HepG2 (cell line): ENCODE measurements around the gene ZFHX3. TPM values are rescaled to one million over a fixed set of nuclear protein-coding genes. Genes with fewer than 3 reads are reported as not detected.

Experiments used
- ATAC-seq: fragments of 200-7000 bp; cut with Tn5 transposase; 3 replicates; pipeline ENCODE4 v1.9.1; 2020; ENCODE audit warnings: mild to moderate bottlenecking, moderate library complexity
- BruUV-seq: library from RNA; stranded (reverse); fragments of 400-500 nt; replicated peaks from 2 replicates; lab custom pipeline; 2021; lab: Mats Ljungman, UMichigan
- CTCF ChIA-PET: fragments of 300-600 bp; formaldehyde crosslinking; extraction: SDS; loops from one replicate; lab custom pipeline; 2021; ENCODE audit warnings: low total read pairs, inconsistent platforms, low intra/inter-chr PET ratio; lab: Yijun Ruan, JAX
- POLR2A ChIA-PET: fragments of 350-600 bp; sonication (Branson Sonifier 250); formaldehyde crosslinking; loops from one replicate; lab custom pipeline; 2020; ENCODE audit warnings: antibody characterized with exemption, inconsistent platforms; lab: Yijun Ruan, JAX
- DNase-seq: peaks from one replicate; pipeline ENCODE4 v3.0.0-alpha.2; 2015; ENCODE audit warnings: low spot score
- FAIRE-seq: peaks from 3 replicates; lab custom pipeline; 2011; peaks lifted over from hg19 to GRCh38; lab: Jason Lieb, UNC
- H2AFZ ChIP-seq: one replicate; pipeline ENCODE4 v1.6.1; 2011; ENCODE audit warnings: low read length, inconsistent platforms
- H3K27ac ChIP-seq: fragments of 300-600 bp; 3 replicates; pipeline ENCODE4 v1.8.0; 2011; ENCODE audit warnings: mixed run types, mild to moderate bottlenecking, mixed read lengths, low read length, inconsistent platforms; ENCODE audit not compliant: insufficient read depth; ENCODE audit errors: extremely low read length
- H3K27me3 ChIP-seq, 2 experiments: fragments of 200-600 bp in 1 of 2; 2 replicates in 1 of 2; 3 replicates in 1 of 2; pipeline versions ENCODE4 v1.6.0 to v1.8.0; 2011; ENCODE audit warnings: low read length in 2 of 2, mild to moderate bottlenecking in 2 of 2, moderate library complexity in 2 of 2, inconsistent platforms in 1 of 2; ENCODE audit not compliant: insufficient read depth in 2 of 2, control insufficient read depth in 1 of 2
- H3K36me3 ChIP-seq, 2 experiments: fragments of 200-600 bp in 1 of 2; replicated peaks in 1 of 2; 2 replicates in 1 of 2; 3 replicates in 1 of 2; pipeline versions ENCODE4 v1.5.1 to v1.8.0; 2011; ENCODE audit warnings: low read length in 2 of 2, inconsistent platforms in 1 of 2; ENCODE audit not compliant: insufficient read depth in 2 of 2, control insufficient read depth in 1 of 2
- H3K4me1 ChIP-seq: 2 replicates; pipeline ENCODE4 v1.5.1; 2012; ENCODE audit warnings: low read length, inconsistent platforms; ENCODE audit not compliant: insufficient read depth
- H3K4me2 ChIP-seq: 2 replicates; pipeline ENCODE4 v1.6.0; 2011; ENCODE audit warnings: low read depth, low read length, inconsistent platforms
- H3K4me3 ChIP-seq, 3 experiments: fragments of 200-600 bp in 1 of 3; sonication (generic), shearing (Covaris generic) in 1 of 3; replicated peaks in 1 of 3; 2 replicates each; pipeline ENCODE4 v1.5.1; 2011 to 2016; ENCODE audit warnings: low read length in 3 of 3, inconsistent platforms in 2 of 3, low read depth in 2 of 3, mild to moderate bottlenecking in 2 of 3, control low read depth in 1 of 3, mixed read lengths in 1 of 3; ENCODE audit not compliant: insufficient read depth in 1 of 3
- H3K79me2 ChIP-seq: one replicate; pipeline ENCODE4 v1.6.1; 2011; ENCODE audit warnings: low read length, inconsistent platforms; ENCODE audit not compliant: insufficient read depth
- H3K9ac ChIP-seq: 2 replicates; pipeline ENCODE4 v1.6.0; 2011; ENCODE audit warnings: mild to moderate bottlenecking, low read depth, low read length, inconsistent platforms; ENCODE audit not compliant: insufficient read depth
- H3K9me3 ChIP-seq: 2 replicates; pipeline ENCODE4 v1.5.1; 2012; ENCODE audit warnings: mild to moderate bottlenecking, low read length
- H4K20me1 ChIP-seq: 2 replicates; pipeline ENCODE4 v1.6.0; 2011; ENCODE audit warnings: inconsistent platforms, mild to moderate bottlenecking, low read length, moderate library complexity; ENCODE audit not compliant: insufficient read depth
- FOXM1 ChIP-seq: sonication (generic); formaldehyde crosslinking; IDR thresholded peaks from 2 replicates; pipeline ENCODE4 v1.5.0; 2020; ENCODE audit warnings: missing genetic modification reagents
- PCBP1 ChIP-seq: fragments of 200-400 bp; formaldehyde crosslinking; IDR thresholded peaks from 2 replicates; pipeline ENCODE4 v1.6.1; 2017; ENCODE audit warnings: mild to moderate bottlenecking, low read depth, low read length, borderline replicate concordance
- PTBP1 ChIP-seq: fragments of 200-400 bp; formaldehyde crosslinking; IDR thresholded peaks from 2 replicates; pipeline ENCODE4 v1.6.1; 2018; ENCODE audit warnings: low read length, low read depth; ENCODE audit not compliant: poor library complexity, severe bottlenecking
- TAF15 ChIP-seq: fragments of 200-400 bp; formaldehyde crosslinking; IDR thresholded peaks from one replicate; pipeline ENCODE4 v1.6.1; 2018; ENCODE audit warnings: mild to moderate bottlenecking, low read depth, low read length; ENCODE audit not compliant: poor library complexity, severe bottlenecking
- ZNF235 ChIP-seq: sonication (generic); formaldehyde crosslinking; IDR thresholded peaks from 2 replicates; pipeline ENCODE4 v1.8.1; 2023; ENCODE audit warnings: mild to moderate bottlenecking, missing genetic modification reagents, borderline replicate concordance
- ZNF512 ChIP-seq: sonication (generic); formaldehyde crosslinking; IDR thresholded peaks from 2 replicates; pipeline ENCODE4 v1.4.0; 2020; ENCODE audit warnings: mild to moderate bottlenecking, missing genetic modification reagents
- WGBS: methylation state at CpG from one replicate; pipeline ENCODE4 v1.1.6; 2017; ENCODE audit warnings: low lambda C conversion rate; 5-methylcytosine and 5-hydroxymethylcytosine counted together
- in situ Hi-C: cut with HindIII; loops from 2 replicates; pipeline ENCODE4 v1.10.0; 2017; ENCODE audit warnings: low pct_unique_long_range_greater_than_20kb; ENCODE audit not compliant: extremely low pct_ligation_motif_present
- intact Hi-C: fragments of 100-400 bp; cut with micrococcal nuclease; formaldehyde crosslinking; loops from one replicate; pipeline ENCODE4 v1.10.0; 2022; ENCODE audit not compliant: unreplicated experiment
- polyA plus RNA-seq, 8 experiments: library from polyadenylated mRNA; depleted of rRNA in 3 of 8; stranded (reverse) in 7 of 8; unstranded in 1 of 8; fragments of >200 nt; fragmentation: Illumina TruSeq in 4 of 8; extraction: Trizol in 4 of 8; gene quantifications; 2 replicates each; pipeline versions ENCODE4 v1.2.1 to v1.2.3, GENCODE V29; 2011 to 2016; ENCODE audit warnings: low read depth in 4 of 8, missing spikeins in 1 of 8, mixed read lengths in 1 of 8; ENCODE audit not compliant: insufficient read depth in 1 of 8
- total RNA-seq, 5 experiments: library from RNA; depleted of rRNA; stranded (reverse); fragments of >200 nt; fragmentation: Illumina TruSeq; extraction: Trizol; gene quantifications; 2 replicates each; pipeline ENCODE4 v1.2.3, GENCODE V29; 2016; ENCODE audit warnings: low read depth in 1 of 5

Gene ZFHX3
- total and polyA plus RNA-seq, 2 of the 13 experiments (the other 11 are each of a cell fraction or from before 2014, with no cell fraction given) = 5.0 to 6.0 TPM

- DNase-seq = no peak
- FAIRE-seq = peak; percentile 43
- no peaks in the 10 kb centered on the region for H3K27me3 ChIP-seq
- CTCF ChIA-PET = no interaction called here
- no peak overlapping the region for H3K9ac ChIP-seq
- H2AFZ ChIP-seq = no peak overlapping the region
- no peak for ATAC-seq
- no peaks in the 10 kb centered on the region for H3K9me3 ChIP-seq
- no peak overlapping the region for H3K27ac ChIP-seq
- peaks cover 1 to 13% of the 10 kb centered on the region in 2 experiments; a peak in 3 of 5 replicates for H3K36me3 ChIP-seq
- in situ Hi-C loops = no loop called here
- H3K79me2 ChIP-seq = peaks cover 56% of the 10 kb centered on the region
- no peak overlapping the region for H3K4me3 ChIP-seq
- intact Hi-C loops = loop anchor here (1.0 kb wide), 1 partner anchor 29 kb away; no protein-coding TSS in a partner anchor
- no peak for TF ChIP-seq FOXM1 (CRISPR knock-in tag)
- no peak for TF ChIP-seq ZNF235 (CRISPR knock-in tag)
- no peak for TF ChIP-seq TAF15
- no peak for TF ChIP-seq PCBP1
- TF ChIP-seq PTBP1 = no peak
- TF ChIP-seq ZNF512 (CRISPR knock-in tag) = no peak
- POLR2A ChIA-PET = interaction anchor here (1.2 kb wide), 1 partner anchor 10 kb away, joined by 3 read pairs; no protein-coding TSS in a partner anchor
- peaks cover 44% of the 10 kb centered on the region for H3K4me1 ChIP-seq
- H4K20me1 ChIP-seq = peaks cover 22% of the 10 kb centered on the region; the same call in 1 of the 2 replicates
- H3K4me2 ChIP-seq = no peak overlapping the region
- 97% methylated on average over 7 of the region's 7 CpGs for WGBS
- no TSS peak for BruUV-seq
Measured at GRCh38 chr16:72972878-72973571, 74.9 kb downstream of the ZFHX3 start.
